ENCODE data around the gene SNX9. TPM values are rescaled to one million over a fixed set of nuclear protein-coding genes. Genes with fewer than 3 reads are reported as not detected.

The SNX9 gene
- total and polyA plus RNA-seq, 2 of the 4 experiments (the other 2 are of a cell fraction) = 35.3 to 41.2 TPM

- Histone ChIP-seq H3K9me1 (ENCODE audit: insufficient read depth, low read length) (0 out of 2 replicates have a peak, but pooled peaks cover 2% of the 10 kb centered on the region), H4K20me1 (ENCODE audit: insufficient read depth, low read length) (no peaks in the 10 kb centered on the region), H4K8ac (ENCODE audit: low read depth in 2 of 2, low read length in 2 of 2) (no peak overlapping the region), H3K18ac (ENCODE audit: low read depth, low read length) (no peak overlapping the region), H2BK15ac (ENCODE audit: low read depth, low read length) (no peak overlapping the region), H2BK5ac (ENCODE audit: low read depth, low read length, poor library complexity, severe bottlenecking) (no peak overlapping the region), H3K9me3 (ENCODE audit: control insufficient read depth, insufficient read depth, low read length) (no peaks in the 10 kb centered on the region), H2AK5ac (ENCODE audit: low read depth, low read length) (no peak overlapping the region), H3K4me3 (ENCODE audit: insufficient read depth, low read depth, low read length) (no peak overlapping the region), H3K36me3 (ENCODE audit: control insufficient read depth, insufficient read depth, low read length) (peaks cover 42% of the 10 kb centered on the region), H3K4me1 (ENCODE audit: control insufficient read depth, insufficient read depth, low read length) (peaks cover 2% of the 10 kb centered on the region; the same call in 1 of the 2 replicates), H3K79me1 (ENCODE audit: low read depth in 1 of 2, low read length in 2 of 2) (peaks cover 20 to 35% of the 10 kb centered on the region in 2 experiments; a peak in 3 of 4 replicates), H3K4ac (ENCODE audit: low read depth, low read length) (no peak overlapping the region), H3K23ac (ENCODE audit: low read depth, low read length) (no peak overlapping the region), H3K4me2 (ENCODE audit: low read depth, low read length) (no peak overlapping the region), H3K56ac (ENCODE audit: extremely low read depth, insufficient read depth, low read length) (no peak overlapping the region), H4K5ac (ENCODE audit: low read depth, low read length) (no peak overlapping the region), H4K91ac (ENCODE audit: insufficient read depth, low read depth, low read length) (no peak overlapping the region), H3K27me3 (ENCODE audit: control insufficient read depth, insufficient read depth, low read length) (no peaks in the 10 kb centered on the region), H3K27ac (ENCODE audit: insufficient read depth, low read length) (no peak overlapping the region), H3K9ac (ENCODE audit: low read depth, low read length) (no peak overlapping the region), H2AK9ac (replicated peaks; ENCODE audit: low read depth, low read length, poor library complexity) (no peak overlapping the region), H3K14ac (replicated peaks; ENCODE audit: low read depth, low read length) (no peak overlapping the region), H2BK20ac (ENCODE audit: low read depth, low read length) (no peak overlapping the region), H2AFZ (replicated peaks; ENCODE audit: low read length, poor library complexity) (no peak overlapping the region), H2BK120ac (ENCODE audit: low read depth, low read length) (no peak overlapping the region)
- intact Hi-C loops (cut with micrococcal nuclease) (no loop called here), in situ Hi-C loops (cut with MboI; ENCODE audit: low sequenced_read_pairs) (no loop called here), dilution Hi-C loops (cut with HindIII; ENCODE audit: low sequenced_read_pairs, unreplicated experiment) (no loop called here)
- ChIA-PET CTCF (no interaction called here), POLR2A (ENCODE audit: unreplicated experiment) (no interaction called here)
- TF ChIP-seq MAZ (IDR thresholded peaks at IDR 0.05; ENCODE audit: borderline replicate concordance, low read depth, low read length) (no peak), RCOR1 (IDR thresholded peaks at IDR 0.05; ENCODE audit: insufficient replicate concordance, low read length) (no peak), SMC3 (IDR thresholded peaks at IDR 0.05; ENCODE audit: low read depth, low read length) (no peak), BHLHE40 (IDR thresholded peaks at IDR 0.05; ENCODE audit: low read depth, low read length) (no peak), NFE2L2 (IDR thresholded peaks at IDR 0.05; ENCODE audit: low read depth, low read length) (no peak), FOS (IDR thresholded peaks at IDR 0.05; ENCODE audit: low read depth, low read length) (no peak), MAFK (IDR thresholded peaks at IDR 0.05; ENCODE audit: low read depth, low read length) (no peak), CHD1 (IDR thresholded peaks at IDR 0.05; ENCODE audit: low read depth, low read length) (no peak), POLR2A (IDR thresholded peaks at IDR 0.05; ENCODE audit: low read depth, low read length) (no peak), CTCF (conservative IDR thresholded peaks at IDR 0.05; ENCODE audit: low read depth, low read length) (no peak), RFX5 (IDR thresholded peaks at IDR 0.05; ENCODE audit: low read depth, low read length) (no peak), MXI1 (IDR thresholded peaks at IDR 0.05; ENCODE audit: borderline replicate concordance, low read depth, low read length) (no peak)
- WGBS, 2 experiments (ENCODE audit: extremely low coverage in 2 of 2, insufficient read length in 1 of 2) = no CpG with 5 or more reads among the region's 2 CpGs
- no TSS peak for BruUV-seq (replicated peaks)
- no peak for ATAC-seq (ENCODE audit: low read depth)
- no peak for DNase-seq
Observed at GRCh38 chr6:157925771-157926170, 102.7 kb downstream of the SNX9 start.

All from IMR-90 (cell line).